Measurements from ENCODE around the gene FIGLA.
A peak's percentile ranks its signal among the peaks of the same experiment; 100 is the strongest.

The FIGLA gene

GRCh38 chr2:70769450-70769849, 21.0 kb downstream of the FIGLA start:
- no peak for DNase-seq

- no peak for DNase-seq
Measured at GRCh38 chr2:70768590-70769085, 21.8 kb downstream of the FIGLA start.

DNA sequence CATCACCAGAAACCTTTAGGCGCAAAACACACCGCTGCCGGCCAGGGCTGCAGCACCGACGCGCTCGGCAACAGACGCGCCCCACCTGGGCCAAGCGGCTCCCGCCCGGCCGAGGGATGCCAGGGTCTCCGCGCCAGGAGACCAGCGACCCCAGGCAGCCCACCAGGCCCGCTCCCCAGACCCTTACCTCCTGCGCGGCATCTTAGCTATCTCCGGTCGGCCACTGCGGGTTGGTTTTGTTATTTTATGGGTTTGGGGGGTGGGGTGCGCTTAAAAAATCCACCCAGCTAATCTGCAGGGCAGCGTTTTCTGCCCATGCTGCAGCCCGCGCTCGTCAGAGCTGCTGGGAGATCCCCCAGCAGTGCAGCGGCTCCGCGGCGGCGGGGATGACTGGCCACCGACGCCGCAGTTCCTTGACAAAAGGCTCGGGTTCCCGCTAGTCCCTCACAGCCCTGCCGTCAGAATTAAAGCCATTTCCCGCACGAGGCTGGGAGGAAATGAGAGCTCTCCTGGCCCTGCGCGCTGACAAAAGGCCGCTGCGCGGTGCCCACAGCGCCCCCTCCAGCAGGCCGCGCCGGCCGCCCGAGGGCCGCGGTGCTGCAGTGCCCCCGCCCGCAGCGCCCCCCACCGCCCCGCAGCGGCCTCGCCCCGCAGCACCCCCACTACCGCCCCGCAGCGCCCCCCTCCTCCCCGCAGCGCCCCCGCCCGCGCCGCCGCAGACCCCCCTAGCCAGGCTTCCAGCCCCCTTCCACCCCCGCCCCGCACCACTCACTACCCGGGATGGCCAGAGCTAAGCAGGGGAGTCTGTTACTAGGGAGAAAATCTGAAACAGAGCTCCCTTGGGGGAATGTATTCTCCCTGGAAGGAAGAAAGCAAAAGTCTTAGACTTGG, 22.5 kb downstream of the FIGLA start, which contains the start of gene ADD2:
ADD2 (minus strand) TSS at position 502 of the 891 bp plus-strand sequence. CDS start 61,792 bp downstream, outside the sequence.
- DNase-seq: peak; percentile 50

DNA sequence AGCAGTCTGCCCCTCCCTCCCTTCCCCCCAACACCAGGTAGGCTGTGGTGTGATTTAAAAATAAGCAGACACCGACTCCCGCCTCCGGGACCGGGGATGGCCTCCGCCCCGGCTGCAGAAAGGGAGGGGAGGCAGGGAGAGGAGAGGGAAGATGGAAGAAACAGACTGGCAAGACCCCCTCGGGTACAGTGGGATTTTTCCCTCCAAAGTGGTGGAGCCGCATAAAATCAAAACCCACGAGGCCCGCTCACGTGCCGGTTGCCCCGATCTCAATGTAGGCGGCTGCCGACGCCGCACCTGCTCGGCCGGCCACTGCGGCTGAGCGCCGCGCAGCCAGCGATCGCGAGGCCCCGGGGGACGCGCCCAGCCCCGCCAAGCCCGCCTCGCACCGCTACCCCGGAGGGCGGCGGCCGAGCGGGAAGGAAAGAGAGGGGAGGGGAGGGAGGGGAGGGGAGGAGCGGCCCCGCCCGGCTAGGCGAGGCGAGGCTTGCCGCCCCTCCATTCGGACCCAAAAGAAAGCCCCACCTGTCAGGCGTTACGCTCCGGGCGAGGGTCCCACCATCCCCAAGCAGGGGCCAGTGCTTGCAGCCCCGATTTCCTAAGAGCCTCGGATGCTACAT, 23.3 kb downstream of the FIGLA start:
- DNase-seq: peak; percentile 4

DNA sequence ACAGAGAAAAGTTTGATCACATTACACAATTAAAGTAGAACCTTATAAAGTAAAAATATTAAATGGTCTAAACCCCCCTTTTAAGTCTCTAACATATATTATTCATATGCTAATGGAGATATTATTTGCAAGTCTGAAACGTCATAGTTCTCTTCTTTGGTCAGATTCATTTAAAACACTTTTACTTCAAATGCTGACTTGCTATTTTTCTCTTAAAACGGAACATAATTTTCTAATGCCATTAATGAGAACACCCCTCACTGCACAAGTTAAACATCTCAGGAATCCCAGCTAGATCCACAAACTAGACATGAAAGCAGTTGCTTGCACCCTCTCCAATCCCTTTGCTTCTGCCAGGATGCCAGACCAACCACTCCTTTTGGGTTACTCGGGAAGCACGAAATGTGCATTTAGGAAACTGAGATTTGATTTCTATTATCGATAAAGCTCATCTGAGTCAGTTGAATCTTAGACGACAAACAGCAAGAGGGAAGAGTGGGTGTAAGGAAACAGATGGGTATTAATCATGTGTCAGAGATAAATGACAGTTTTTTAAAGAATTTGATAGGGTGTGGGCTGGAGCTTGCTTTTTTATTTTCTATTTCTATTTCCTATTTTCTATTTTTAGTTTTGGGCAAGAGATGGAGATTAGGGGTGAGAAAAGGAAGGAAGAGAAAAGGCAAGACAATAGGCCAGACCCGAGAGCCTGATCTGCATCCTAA, 23.9 kb downstream of the FIGLA start:
- no peak for DNase-seq

DNA sequence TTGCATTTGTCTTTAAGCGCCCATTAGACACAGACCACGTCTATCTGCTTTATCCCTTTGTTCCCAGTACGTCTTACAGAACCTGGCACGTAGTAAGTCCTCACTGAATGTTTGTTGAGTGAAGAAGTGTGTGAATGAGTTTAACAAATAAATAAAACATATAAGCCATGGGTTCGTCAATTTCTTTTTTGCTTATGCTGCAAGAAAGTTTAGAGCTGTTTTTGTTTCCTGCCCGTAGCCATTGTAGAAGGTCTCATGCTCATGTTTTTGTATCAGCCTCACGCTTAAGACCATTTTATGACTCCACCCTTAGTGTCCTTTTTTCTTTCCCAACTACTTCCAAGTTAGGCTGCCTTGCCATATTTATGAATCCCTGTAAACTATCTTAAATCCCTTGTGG, 24.9 kb downstream of the FIGLA start:
- no peak for DNase-seq

DNA sequence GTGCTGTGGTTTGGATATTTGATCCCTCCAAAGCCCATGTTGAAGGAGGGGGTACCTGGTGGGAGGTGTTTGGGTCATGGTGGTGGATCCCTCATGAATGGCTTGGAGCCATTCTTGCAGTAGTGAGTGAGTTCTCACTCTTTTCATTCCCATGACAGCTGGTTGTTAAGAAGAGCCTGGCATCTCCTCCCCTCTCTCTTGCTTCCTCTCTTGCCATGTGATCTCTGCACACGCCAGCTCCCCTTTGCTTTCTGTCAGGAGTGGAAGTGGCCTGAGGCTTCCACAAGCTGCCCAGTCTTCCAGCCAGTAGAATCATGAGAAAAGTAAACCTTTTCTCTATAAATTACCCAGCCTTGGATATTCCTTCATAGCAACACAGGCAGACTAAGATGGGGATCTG, 31.0 kb downstream of the FIGLA start:
- no peak for DNase-seq

- no peak for DNase-seq
Measured at GRCh38 chr2:70757966-70758365, 32.5 kb downstream of the FIGLA start.

DNA sequence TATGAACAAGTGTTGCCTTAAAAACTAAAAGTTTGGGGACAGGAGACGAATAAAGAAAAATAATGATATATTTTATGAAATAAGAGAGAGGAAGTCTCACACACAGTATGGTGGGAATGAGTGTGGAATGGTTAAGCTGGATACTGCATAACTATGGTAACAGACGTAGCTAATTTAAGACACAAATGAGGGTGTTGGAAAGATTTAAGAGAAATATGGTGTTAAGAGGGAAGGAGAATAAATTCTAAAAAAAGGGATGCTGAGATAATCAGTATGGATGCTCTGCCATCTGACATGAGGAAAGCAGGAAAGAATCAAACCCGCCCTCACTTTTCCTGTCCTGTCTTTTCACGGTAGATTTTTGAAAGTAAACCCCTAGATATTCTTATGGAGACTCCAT, 33.1 kb downstream of the FIGLA start:
- DNase-seq: no peak

- no peak for DNase-seq
Measured at GRCh38 chr2:70756128-70756527, 34.3 kb downstream of the FIGLA start.

GRCh38 chr2:70753902-70754301, 36.5 kb downstream of the FIGLA start:
- no peak for DNase-seq

DNA sequence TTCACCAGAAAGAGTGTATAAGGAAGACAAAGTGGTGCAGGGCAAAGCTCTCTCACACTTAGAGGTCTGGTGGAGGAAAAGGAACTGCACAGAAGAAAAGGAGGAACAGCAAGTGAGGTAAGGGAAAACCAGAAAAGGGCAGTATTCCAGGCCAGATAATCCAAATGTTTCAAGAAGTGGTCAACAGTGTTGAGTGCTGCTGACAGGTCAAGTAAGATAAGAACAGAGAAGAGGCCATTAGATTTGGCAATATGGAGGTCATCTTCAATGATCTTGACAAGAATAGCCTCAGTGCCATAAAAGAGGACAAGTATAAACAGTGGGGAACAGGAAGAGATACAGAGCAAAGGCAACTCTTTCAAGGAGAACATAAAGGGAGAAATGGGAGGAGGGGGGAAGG, 37.4 kb downstream of the FIGLA start:
- DNase-seq: no peak

GRCh38 chr2:70752396-70752795, 38.0 kb downstream of the FIGLA start:
- DNase-seq: no peak

DNA sequence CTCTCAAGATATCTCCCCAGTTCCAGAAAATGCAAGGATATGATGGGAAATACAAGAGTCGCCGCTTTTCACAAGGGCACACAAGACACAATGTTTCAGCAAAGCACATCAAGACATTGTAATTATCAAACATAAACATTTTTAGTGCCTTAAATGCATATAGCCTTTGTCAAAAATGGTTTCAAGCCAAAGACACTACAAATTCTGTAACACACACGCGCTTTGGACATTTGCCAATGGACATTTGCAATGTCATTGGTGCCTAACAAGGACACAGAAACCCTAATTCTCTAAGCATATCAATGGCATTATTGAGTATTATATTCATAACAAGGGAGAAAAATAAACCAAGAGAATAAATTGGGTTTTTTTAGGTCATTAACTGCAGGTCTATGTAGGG, 38.6 kb downstream of the FIGLA start:
- no peak for DNase-seq

DNA sequence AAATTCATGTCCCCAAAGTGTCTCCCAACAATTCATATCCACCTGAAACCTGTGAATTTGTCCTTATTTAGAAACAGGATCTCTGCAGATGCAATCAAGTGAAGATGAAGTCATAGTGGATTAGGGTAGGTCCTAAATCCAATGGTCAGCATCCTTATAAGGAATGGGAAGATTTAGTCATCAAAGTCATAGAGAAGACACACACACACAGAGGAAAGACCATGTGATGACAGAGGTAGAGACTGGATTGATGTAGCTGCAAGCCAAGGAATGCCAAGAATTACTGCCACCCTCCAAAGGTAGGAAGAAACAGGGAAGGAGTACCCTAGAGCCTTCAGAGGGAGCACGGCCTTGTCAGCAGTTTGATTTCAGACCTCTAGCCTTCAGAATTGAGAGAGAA, 40.1 kb downstream of the FIGLA start:
- DNase-seq: no peak

DNA sequence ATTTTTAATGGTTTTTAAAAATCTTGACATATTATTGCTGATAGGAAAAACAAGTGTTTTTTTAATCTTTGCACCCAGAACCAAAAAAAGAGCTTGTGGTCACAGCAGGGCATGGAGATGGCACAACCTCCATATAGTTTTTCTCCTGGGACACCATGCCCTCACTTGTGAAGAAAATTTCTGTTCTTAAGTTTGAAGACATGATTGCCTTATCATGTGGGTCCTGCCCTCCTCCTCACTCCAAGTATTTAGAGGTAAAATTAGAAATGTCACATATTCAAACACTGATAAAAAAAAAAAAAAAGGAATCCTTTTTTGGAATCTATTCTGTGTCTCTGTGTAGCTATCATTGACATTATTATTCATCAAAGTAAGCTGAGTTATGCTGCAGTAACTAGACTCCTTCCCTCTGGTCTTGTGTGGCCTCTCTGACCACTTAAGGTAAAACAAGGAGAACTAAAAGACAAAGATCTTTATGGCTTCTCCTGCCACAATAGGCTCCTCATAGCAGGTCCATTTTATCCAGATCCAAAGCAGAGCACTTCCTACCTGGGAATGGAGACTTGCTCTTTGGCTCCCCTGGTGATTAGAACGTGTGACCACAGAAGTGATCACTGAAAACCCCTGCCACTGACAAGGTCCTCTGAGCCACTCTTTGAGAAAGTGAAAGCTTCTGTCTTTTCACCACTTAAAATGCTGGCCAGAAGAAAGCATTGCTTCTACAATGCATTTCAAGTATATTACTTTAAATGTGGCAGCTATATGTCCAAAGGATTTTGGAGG, 42.2 kb downstream of the FIGLA start:
- no peak for DNase-seq

GRCh38 chr2:70747284-70747683, 43.2 kb downstream of the FIGLA start:
- DNase-seq: no peak

DNA sequence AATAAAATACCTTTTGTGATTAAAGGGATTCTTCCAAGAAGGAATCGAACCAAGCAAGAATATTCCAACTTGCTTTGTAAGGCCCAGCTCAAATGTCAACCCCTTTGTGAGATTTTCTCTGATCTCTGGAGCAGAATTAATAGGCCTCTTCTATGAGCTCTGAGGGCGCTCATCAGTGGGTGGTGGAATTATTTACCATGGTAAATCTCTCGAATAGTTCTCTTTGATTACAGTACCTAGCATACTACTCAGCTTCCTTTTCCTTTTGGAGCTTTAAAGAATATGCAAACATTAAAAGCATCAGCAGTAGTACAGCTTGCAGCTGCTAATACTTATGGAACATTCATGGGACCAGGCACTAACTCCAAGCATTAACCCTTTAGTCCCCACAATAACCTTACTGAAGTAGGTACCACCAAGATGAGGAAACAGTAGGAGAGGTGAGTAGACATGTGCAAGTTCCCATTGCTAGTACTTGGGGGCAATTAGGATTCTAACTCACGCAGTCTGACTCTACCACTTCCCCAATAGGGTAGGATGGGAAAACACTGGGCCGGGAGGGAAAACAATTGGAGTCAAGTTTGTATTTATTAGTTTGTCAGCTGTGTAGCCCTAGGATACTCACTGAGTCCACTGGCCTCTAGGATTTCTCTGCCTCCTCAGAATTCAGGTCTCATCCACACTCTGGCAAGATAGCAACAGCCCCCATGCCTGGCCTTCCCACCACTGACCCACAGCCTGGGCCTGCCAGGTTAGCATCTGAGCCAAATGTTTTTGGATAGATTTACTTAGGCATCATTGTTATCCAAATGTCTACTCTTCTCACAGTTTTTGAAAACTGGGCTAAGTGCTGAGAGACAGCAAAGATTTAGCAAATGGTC, 44.1 kb downstream of the FIGLA start:
- no peak for DNase-seq

- DNase-seq: no peak
Measured at GRCh38 chr2:70745276-70745825, 45.1 kb downstream of the FIGLA start.

- no peak for DNase-seq
Measured at GRCh38 chr2:70744397-70744796, 46.0 kb downstream of the FIGLA start.

GRCh38 chr2:70743677-70744076, 46.8 kb downstream of the FIGLA start:
- DNase-seq: no peak
